Vagina (tissue), 2 donors: ENCODE measurements around the gene BRD7. TPM values are rescaled to one million over a fixed set of nuclear protein-coding genes. Genes with fewer than 3 reads are reported as not detected.

Experiments
- DNase-seq, 2 donors: peaks; one replicate each; pipeline ENCODE4 v3.0.0-alpha.2; 2017; ENCODE audit errors: extremely low spot score in 2 of 2
- H3K27ac ChIP-seq: fragments of 200-600 bp; sonication (generic); one replicate; pipeline ENCODE4 v1.5.1; 2019
- H3K27me3 ChIP-seq: fragments of 200-600 bp; sonication (generic); one replicate; pipeline ENCODE4 v1.5.1; 2019
- H3K36me3 ChIP-seq, 2 donors: fragments of 200-600 bp; sonication (generic); one replicate each; pipeline ENCODE4 v1.5.1; 2017 to 2019
- H3K4me1 ChIP-seq: fragments of 200-600 bp; sonication (generic); one replicate; pipeline ENCODE4 v1.5.1; 2019
- H3K4me3 ChIP-seq, 2 donors: fragments of 200-600 bp; sonication (generic); 1 replicate in 1 of 2; 2 replicates in 1 of 2; pipeline ENCODE4 v1.5.1; 2016 to 2019
- H3K9me3 ChIP-seq: fragments of 200-600 bp; sonication (generic); one replicate; pipeline ENCODE4 v1.5.1; 2019
- POLR2A ChIP-seq, 2 donors: fragments of 450-650 bp; IDR thresholded peaks; one replicate each; pipeline ENCODE4 v1.6.1; 2017; ENCODE audit warnings: antibody characterized with exemption in 2 of 2, mild to moderate bottlenecking in 2 of 2, moderate library complexity in 2 of 2
- POLR2AphosphoS5 ChIP-seq, 2 donors: sonication (generic); formaldehyde crosslinking; IDR thresholded peaks; one replicate each; pipeline ENCODE4 v1.9.0; 2017; ENCODE audit warnings: antibody characterized with exemption in 2 of 2, mild to moderate bottlenecking in 2 of 2, low read depth in 1 of 2; ENCODE audit not compliant: insufficient read depth in 1 of 2
- intact Hi-C: fragments of 100-400 bp; cut with DNase I; formaldehyde crosslinking; loops from one replicate; pipeline ENCODE4 v1.15.1; 2023
- total RNA-seq: library from RNA; depleted of rRNA; stranded (reverse); fragments of >200 nt; gene quantifications from one replicate; pipeline ENCODE4 v1.2.3, GENCODE V29; 2016
- TF ChIP-seq, protein P1 (sequence below), 3 experiments: fragments of 450-650 bp in 2 of 3; fragments of 200-600 bp in 1 of 3; sonication (generic) in 1 of 3; IDR thresholded peaks; one replicate each; pipeline ENCODE4 v1.5.1; 2017 to 2019; ENCODE audit warnings: antibody characterized with exemption in 3 of 3, mild to moderate bottlenecking in 2 of 3, moderate library complexity in 2 of 3

BRD7 gene
- total RNA-seq, 1 donor from 2014 or later: 49.6 TPM

DNA sequence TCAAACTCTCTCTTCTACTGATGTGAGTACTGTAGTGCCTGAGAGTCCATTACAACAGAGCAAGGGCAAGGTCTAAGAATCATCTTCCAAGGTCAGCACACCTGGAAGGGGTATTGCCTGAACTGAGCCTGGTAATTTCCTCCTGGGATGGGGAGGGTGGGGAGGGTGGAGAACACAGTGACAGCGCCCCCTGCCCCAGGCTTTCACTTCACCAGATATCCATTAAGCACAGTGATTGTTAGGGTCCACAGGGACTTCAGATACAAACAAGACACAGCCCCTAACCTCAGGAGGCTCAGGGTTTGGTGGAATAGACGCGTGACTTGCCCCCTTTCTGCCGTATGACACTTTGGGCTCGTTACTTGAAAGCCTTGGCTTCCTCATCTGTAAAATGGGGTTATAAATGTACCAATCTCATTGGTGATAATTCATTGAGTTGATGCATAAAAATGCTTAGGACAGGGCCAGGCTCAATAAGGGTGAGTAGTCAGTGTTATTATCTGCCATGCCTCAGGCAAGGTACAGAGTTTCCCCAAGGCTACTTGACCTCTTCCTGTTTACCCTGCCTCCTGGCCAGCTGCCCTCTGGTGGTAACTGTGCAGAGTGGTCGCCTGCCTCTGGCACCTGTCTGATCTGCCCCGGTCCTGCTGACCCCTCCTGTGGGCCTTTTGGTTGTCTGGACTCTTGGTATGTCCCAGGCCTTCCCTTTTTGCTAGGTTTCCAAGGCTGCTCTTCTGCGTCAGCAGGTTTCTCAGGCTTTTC lies 13.1 kb upstream of the BRD7 start:
- Histone ChIP-seq H3K4me1 (no peaks in the 10 kb centered on the region), H3K27ac (no peak overlapping the region), H3K27me3 (no peaks in the 10 kb centered on the region), H3K4me3 (no peak overlapping the region), H3K36me3 (no peaks in the 10 kb centered on the region), H3K9me3 (no peaks in the 10 kb centered on the region)
- intact Hi-C loops: no loop called here
- TF ChIP-seq POLR2AphosphoS5 (IDR thresholded peaks at IDR 0.05; ENCODE audit: insufficient read depth in 1 of 2, low read depth in 1 of 2) (no peak), POLR2A (IDR thresholded peaks at IDR 0.05) (no peak)
- TF ChIP-seq, protein P1, sequence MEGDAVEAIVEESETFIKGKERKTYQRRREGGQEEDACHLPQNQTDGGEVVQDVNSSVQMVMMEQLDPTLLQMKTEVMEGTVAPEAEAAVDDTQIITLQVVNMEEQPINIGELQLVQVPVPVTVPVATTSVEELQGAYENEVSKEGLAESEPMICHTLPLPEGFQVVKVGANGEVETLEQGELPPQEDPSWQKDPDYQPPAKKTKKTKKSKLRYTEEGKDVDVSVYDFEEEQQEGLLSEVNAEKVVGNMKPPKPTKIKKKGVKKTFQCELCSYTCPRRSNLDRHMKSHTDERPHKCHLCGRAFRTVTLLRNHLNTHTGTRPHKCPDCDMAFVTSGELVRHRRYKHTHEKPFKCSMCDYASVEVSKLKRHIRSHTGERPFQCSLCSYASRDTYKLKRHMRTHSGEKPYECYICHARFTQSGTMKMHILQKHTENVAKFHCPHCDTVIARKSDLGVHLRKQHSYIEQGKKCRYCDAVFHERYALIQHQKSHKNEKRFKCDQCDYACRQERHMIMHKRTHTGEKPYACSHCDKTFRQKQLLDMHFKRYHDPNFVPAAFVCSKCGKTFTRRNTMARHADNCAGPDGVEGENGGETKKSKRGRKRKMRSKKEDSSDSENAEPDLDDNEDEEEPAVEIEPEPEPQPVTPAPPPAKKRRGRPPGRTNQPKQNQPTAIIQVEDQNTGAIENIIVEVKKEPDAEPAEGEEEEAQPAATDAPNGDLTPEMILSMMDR (IDR thresholded peaks at IDR 0.05): no peak
- DNase-seq: no peak

DNA sequence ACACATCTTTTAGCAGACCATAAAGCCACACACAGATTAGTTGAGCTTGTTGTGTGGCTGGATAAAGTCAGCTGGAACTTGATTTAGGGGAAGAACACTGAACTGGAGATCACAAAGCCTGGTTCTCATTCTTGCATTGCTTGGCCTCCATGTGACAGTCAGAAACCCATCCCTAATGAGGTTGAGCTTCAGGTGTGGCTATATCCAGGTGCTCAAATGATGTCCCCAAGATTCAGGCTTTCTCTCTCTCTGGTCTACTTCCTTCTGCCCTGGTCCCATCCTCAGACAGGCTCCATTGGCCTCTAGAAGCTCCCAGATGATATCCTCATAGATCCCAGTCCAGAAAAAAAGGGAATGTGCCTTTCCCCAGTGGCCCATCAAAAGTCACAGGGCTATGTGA lies 9.6 kb upstream of the BRD7 start:
- no peaks in the 10 kb centered on the region for H3K4me1 ChIP-seq
- H3K27me3 ChIP-seq: no peaks in the 10 kb centered on the region
- DNase-seq: peak in 1 of 2 donors; percentile 27
- no peak overlapping the region for H3K27ac ChIP-seq
- no peaks in the 10 kb centered on the region for H3K9me3 ChIP-seq
- TF ChIP-seq, protein P1 (IDR thresholded peaks at IDR 0.05): no peak
- TF ChIP-seq POLR2AphosphoS5 (IDR thresholded peaks at IDR 0.05; ENCODE audit: insufficient read depth in 1 of 2, low read depth in 1 of 2): no peak
- no peak for TF ChIP-seq POLR2A (IDR thresholded peaks at IDR 0.05)
- no peak overlapping the region for H3K4me3 ChIP-seq
- H3K36me3 ChIP-seq: no peaks in the 10 kb centered on the region
- intact Hi-C loops: loop anchor here (10.0 kb wide), 2 partner anchors 246 to 286 kb away; no protein-coding TSS in a partner anchor

DNA sequence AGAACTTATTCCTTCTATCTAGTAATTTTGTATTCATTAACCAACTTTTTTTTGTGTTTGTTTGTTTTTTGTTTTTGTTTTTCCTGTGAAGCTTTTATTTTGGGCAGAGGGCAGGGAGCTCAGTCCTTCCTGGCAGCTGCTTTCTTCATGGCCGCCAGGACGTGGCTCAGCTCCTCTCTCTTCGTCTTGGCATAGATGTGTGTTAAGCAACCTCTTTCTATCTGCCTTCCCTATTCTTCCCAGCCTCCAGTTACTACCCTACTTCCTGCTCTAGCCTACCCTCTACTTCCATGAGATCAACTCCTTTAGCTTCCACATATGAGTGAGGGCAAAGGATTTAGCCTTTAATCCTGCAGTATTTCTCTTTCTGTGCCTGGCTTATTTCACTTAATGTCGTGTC lies 8.2 kb upstream of the BRD7 start:
- no peaks in the 10 kb centered on the region for H3K27me3 ChIP-seq
- no peaks in the 10 kb centered on the region for H3K36me3 ChIP-seq
- H3K4me3 ChIP-seq: no peak overlapping the region
- peak in 1 of 2 donors; percentile 10 for DNase-seq
- intact Hi-C loops: loop anchor here (10.0 kb wide), 2 partner anchors 248 to 288 kb away; no protein-coding TSS in a partner anchor
- no peak overlapping the region for H3K27ac ChIP-seq
- no peaks in the 10 kb centered on the region for H3K9me3 ChIP-seq
- H3K4me1 ChIP-seq: no peaks in the 10 kb centered on the region
- TF ChIP-seq, protein P1 (IDR thresholded peaks at IDR 0.05): no peak
- TF ChIP-seq POLR2A (IDR thresholded peaks at IDR 0.05) (no peak), POLR2AphosphoS5 (IDR thresholded peaks at IDR 0.05; ENCODE audit: insufficient read depth in 1 of 2, low read depth in 1 of 2) (no peak)

DNA sequence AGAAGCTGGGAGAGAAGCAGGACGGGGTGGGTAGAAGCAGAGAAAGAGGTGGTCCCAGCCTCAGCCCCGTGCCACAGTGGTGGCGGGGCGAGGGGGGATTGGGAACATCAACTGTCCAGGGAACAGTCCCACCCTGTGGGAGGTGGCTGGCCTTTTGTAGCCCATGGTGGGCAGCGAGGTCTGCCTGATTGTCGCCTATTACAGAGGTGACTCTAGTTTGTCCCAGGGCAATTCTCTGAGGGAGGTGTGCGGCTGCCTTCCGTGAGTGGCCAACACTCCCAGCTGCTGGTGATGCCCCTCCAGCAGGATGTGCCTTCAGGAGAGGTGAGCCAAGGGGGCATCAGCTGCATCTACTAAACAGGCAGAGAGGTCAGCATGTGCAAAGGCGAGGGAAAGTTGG lies 5.0 kb upstream of the BRD7 start:
- TF ChIP-seq POLR2AphosphoS5 (IDR thresholded peaks at IDR 0.05; ENCODE audit: insufficient read depth in 1 of 2, low read depth in 1 of 2) (no peak), POLR2A (IDR thresholded peaks at IDR 0.05) (no peak)
- TF ChIP-seq, protein P1 (IDR thresholded peaks at IDR 0.05): no peak
- H3K36me3 ChIP-seq: no peaks in the 10 kb centered on the region
- no peak overlapping the region for H3K4me3 ChIP-seq
- no peaks in the 10 kb centered on the region for H3K27me3 ChIP-seq
- no peak for DNase-seq
- no peak overlapping the region for H3K27ac ChIP-seq
- H3K9me3 ChIP-seq: no peaks in the 10 kb centered on the region
- no peaks in the 10 kb centered on the region for H3K4me1 ChIP-seq
- intact Hi-C loops: loop anchor here (10.0 kb wide), 2 partner anchors 251 to 291 kb away; no protein-coding TSS in a partner anchor

DNA sequence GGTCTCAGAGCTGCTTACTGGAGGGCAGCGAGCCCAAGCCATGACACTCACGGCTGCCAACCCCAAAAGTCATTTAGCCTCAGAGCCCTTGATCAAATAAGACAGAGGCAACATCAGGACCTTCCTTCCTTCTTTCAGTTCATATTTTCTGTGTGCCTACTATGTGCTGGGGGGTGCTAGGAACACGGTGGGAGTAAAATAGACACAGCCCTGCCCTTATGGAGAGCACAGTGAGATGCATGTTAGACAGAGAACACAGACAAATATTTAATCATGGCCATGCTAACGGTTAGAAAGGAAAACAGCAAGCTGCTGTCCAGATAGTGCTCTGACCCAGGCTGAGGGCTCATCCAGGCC lies 4.5 kb upstream of the BRD7 start:
- Histone ChIP-seq H3K36me3 (no peaks in the 10 kb centered on the region), H3K27ac (no peak overlapping the region), H3K9me3 (no peaks in the 10 kb centered on the region), H3K27me3 (no peaks in the 10 kb centered on the region), H3K4me3 (no peak overlapping the region), H3K4me1 (no peaks in the 10 kb centered on the region)
- intact Hi-C loops: loop anchor here (10.0 kb wide), 2 partner anchors 251 to 291 kb away; no protein-coding TSS in a partner anchor
- DNase-seq: no peak
- TF ChIP-seq POLR2A (IDR thresholded peaks at IDR 0.05): no peak
- TF ChIP-seq, protein P1 (IDR thresholded peaks at IDR 0.05): no peak
- TF ChIP-seq POLR2AphosphoS5 (IDR thresholded peaks at IDR 0.05; ENCODE audit: insufficient read depth in 1 of 2, low read depth in 1 of 2): no peak
